ENCODE results near the gene TRIM29. TPM values are rescaled to one million over a fixed set of nuclear protein-coding genes. Genes with fewer than 3 reads are reported as not detected.
A peak's percentile ranks its signal among the peaks of the same experiment; 100 is the strongest.

The TRIM29 gene
- total RNA-seq, 4 donors from 2014 or later: 1.3 to 5.7 (median 3.0) TPM

DNA sequence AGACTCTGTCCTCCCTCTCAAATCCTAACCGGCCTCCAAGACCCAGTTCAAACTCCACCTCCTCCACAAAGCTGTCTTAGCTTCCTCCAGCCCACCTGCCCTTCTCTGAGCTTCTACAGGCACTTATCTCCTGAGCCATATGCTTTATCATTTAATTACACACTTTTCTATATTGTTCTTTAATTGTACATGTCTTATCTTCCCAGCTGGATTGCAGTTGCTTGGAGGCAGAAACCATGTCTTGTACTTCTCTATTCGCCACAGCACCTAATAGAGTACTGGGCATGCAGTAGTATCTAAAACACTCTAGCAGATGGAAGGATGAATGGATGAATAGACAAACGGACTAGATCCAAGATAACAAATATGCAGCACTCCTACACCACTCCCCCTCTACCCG lies 11.3 kb downstream of the TRIM29 start:
- TF ChIP-seq, protein P1, sequence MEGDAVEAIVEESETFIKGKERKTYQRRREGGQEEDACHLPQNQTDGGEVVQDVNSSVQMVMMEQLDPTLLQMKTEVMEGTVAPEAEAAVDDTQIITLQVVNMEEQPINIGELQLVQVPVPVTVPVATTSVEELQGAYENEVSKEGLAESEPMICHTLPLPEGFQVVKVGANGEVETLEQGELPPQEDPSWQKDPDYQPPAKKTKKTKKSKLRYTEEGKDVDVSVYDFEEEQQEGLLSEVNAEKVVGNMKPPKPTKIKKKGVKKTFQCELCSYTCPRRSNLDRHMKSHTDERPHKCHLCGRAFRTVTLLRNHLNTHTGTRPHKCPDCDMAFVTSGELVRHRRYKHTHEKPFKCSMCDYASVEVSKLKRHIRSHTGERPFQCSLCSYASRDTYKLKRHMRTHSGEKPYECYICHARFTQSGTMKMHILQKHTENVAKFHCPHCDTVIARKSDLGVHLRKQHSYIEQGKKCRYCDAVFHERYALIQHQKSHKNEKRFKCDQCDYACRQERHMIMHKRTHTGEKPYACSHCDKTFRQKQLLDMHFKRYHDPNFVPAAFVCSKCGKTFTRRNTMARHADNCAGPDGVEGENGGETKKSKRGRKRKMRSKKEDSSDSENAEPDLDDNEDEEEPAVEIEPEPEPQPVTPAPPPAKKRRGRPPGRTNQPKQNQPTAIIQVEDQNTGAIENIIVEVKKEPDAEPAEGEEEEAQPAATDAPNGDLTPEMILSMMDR (IDR thresholded peaks at IDR 0.05): no peak
- ATAC-seq (ENCODE audit: low FRiP score): no peak
- DNase-seq (ENCODE audit: low spot score): no peak

DNA sequence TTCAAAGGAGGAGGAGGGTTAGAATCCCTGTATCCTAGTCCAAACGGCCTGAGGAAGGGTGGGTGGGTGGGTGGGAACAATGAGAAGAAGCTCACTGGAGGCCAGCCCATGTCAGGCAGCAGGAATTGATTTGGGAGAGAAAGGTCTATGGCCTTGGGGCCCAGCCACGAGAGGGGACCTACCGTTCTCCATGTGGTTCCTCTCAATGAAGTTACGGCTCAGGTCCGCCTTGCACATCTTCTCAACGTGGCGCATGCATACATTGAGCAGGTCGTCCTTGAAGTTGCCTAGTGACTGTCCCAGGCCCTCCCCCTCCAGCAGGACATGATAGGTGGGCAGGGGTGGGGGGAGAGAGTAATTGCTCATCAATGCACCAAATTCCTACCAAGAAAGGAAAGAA lies 12.4 kb downstream of the TRIM29 start:
- ATAC-seq (ENCODE audit: low FRiP score) (no peak), DNase-seq (ENCODE audit: low spot score) (no peak)
- TF ChIP-seq, protein P1 (IDR thresholded peaks at IDR 0.05): no peak

DNA sequence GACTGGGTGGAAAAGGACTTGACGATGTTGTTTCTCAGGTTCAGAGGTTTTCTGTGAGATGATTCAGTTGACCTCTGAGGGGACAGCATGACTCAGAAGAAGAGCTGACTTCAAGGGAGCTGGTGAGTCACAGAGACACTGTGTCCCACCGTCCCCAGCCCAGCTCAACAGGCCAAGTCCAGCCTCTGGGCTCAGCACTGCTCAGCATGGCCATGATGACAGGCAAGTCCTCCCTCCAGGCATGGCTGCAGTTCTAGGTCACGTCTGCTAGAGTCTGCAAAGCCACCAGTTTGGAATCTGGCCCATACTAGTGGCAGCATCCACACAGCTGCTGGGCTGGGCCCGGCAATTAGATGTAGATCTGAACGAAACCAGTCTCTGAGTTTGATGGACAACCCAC lies 12.9 kb downstream of the TRIM29 start:
- no peak for DNase-seq (ENCODE audit: low spot score)
- ATAC-seq (ENCODE audit: low FRiP score): no peak
- TF ChIP-seq, protein P1 (IDR thresholded peaks at IDR 0.05): no peak

DNA sequence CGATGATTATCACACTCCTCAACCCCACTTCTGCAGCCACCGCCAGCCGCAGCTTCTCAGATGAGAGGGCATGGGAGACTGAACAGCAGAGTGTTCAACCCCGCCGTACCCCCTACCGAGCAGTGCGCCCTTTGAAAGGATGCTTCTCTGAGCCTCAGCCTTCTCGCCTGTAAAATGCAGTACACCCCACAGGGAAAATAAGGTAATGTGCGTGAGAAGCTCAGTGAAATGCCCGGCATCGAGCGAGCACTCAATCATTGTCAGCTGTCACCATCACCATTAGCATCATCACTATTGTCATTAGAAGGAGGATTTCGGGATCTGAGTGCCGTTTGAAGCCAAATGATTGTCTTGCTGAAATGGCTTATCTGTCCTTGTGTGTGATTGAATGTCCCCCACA lies 13.6 kb downstream of the TRIM29 start:
- no peak for DNase-seq (ENCODE audit: low spot score)
- no peak for ATAC-seq (ENCODE audit: low FRiP score)
- TF ChIP-seq, protein P1 (IDR thresholded peaks at IDR 0.05): no peak

DNA sequence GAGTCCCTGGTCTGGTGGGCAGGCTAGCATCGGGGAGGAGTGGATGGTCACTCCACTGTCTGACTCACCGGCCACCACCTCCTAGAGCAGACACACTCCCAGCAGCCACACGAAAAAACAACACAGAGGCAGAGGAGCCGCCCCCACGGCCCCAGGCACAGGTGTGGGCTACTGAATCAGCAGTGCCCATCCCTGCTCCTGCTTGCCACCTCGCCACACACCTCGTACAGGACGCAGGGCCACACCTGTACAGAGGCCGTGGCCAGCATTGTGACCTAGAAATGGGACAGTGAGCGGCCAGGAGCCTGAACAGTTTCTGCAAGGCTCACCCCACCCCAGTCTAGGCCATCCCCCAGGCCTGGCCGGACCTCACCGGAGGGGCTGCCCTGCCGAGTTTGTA lies 14.0 kb downstream of the TRIM29 start:
- TF ChIP-seq, protein P1 (IDR thresholded peaks at IDR 0.05): no peak
- ATAC-seq (ENCODE audit: low FRiP score) (no peak), DNase-seq (ENCODE audit: low spot score) (no peak)

DNA sequence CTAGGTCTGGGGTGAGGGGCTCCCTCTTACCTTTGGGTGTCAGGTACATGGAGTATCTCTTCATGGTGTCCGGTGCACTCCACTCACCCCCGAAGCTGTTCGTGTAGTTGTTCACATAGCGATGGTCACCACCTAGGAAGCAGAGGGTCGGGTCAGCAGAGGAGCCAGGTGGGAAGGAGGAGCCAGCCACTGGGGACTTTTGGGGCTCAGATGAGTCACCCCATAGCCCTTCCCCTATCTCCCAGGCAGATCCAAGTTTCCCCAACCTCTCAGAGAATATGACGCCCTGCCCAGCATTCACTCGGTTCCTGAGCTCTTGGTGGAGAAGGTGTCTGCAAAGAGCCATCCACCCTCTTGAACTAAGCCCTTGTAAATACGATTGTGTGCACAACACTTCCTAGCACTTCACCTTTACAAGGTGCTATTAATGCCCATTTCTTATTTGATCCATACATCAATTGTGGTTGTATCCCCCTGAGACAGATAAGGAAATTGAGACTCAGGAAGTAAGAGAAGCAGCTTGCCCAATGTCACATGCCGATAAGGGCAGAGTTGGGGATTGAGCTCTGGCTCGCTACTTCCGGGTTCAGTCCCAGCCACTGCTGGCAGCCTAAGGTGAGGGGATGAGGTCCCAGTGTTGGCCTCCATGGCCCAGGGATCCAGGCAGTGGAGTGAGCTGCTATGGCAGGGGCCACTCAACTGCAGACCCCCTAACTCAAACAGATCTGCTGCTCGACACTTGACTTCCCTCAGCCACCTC lies 14.8 kb downstream of the TRIM29 start:
- TF ChIP-seq, protein P1 (IDR thresholded peaks at IDR 0.05): no peak
- DNase-seq (ENCODE audit: low spot score) (no peak), ATAC-seq (ENCODE audit: low FRiP score) (no peak)

DNA sequence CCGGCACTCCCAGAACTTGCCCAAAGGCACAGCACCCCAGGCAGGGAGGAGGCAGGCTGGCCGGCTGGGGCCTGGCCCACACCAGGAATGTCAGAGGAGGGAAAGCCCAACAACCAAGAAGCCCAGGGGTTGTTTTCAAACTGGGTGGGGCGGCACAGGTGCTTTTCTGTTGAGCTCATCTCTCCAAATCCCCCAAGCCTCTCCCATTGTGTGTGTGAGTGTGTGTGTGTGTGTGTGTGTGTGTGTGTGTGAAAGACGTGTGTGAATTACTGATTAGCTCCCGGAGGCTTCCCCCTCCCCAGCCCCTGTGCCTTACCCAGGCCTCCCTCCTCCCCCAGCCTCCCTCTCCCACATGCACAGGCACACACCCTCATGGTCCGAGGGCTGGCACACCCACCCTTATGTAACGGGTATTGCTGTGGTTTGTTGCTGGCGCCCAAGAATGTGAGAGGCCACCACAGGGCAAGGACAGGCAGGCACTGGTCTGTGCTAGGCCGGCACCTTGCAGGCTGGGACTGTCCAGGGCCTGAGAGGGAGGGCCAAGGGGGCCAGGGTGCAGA lies 15.9 kb downstream of the TRIM29 start:
- TF ChIP-seq, protein P1 (IDR thresholded peaks at IDR 0.05): no peak
- ATAC-seq (ENCODE audit: low FRiP score): peak; percentile 33
- DNase-seq (ENCODE audit: low spot score): no peak

All from omental fat pad (tissue), 4 donors.